Stimulated activated CD4-positive, alpha-beta T cell treated with anti-CD3 and anti-CD28 coated beads, Interleukin-2, amount 100 ng/mL, for 4 hours (primary cell): ENCODE results near the gene WNT7B.

ENCODE experiments used
- DNase-seq: peaks from one replicate; pipeline ENCODE4 v3.0.0-alpha.2; 2020; ENCODE audit warnings: low read depth

Gene WNT7B

DNA sequence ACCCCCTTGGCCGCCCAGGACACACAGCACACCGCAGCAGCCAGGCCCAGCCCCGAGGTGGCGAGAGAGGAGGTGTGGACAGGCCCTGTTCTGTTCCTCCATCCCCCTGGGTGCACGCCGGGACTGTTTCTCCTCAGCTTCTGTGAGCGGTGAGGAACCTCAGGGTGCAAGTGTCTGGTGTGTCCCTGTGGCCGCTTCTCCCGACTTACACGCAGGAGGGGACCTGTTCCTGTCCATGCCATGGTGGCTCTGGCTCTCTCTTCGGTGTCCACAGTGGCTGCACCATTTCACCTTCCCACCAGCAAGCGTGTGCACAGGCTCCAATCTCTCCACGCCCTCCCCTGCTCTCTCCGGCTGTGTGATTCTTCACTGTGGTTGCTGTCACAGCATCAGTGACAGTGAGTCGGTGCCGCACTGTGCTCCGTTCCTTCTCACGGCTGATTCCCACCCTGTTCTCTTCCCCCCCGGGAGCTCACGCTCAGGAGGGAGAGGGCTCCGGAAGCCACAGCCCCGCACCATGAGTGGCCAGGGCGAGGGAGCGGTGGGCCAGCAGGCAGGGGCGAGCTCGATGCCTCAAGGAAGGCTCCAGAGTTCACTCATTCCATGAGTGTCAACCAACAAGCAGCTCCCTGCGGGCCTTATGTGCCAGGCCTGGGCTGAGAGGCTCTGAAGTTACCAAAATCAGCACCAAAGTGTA, 18.6 kb upstream of the WNT7B start:
- DNase-seq = no peak

DNA sequence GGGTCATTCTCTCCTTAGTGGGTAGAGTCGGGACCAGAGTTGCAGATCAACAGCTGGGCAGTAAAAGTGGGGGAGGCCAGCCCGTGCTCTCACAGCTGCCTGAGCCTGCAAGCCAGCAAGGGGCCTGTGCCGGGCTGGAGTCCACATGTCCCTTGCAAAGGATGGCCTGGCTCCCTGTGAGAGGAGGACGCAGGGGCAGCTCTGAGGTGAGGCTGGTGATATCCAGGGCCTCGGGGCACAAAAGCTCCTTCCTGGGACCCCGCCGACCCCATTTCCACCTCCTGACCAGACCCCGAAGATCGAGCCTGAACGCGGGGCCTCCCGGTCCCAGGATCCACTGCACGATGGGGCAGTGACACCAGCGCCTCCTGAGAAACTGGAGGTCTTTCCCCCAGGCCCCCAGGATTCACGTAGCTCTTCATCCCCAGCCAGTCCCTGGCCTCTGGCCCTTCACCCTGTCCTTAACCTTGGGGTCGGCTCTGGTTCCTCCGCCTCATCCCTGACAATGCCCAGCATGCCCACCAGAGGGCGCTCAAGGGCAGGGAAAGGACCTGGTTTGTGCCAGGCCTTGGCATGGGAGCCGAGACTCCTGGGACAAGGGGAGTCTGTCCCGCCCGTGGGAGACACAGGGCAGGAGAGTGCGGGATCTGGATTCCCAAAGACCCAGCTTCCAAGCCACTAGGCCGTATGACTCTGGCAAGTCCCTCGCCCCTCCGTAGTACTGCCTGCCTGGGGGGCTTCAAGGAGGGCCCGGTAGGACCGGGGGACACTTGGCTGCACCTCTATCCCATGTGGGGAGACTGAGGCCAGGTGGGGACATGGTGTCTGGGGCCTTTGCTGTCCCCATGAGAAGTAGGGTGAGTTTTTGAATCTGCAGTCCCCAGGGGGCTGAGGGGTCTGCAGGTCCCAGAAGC, 17.8 kb upstream of the WNT7B start:
- peak; percentile 67 for DNase-seq

DNA sequence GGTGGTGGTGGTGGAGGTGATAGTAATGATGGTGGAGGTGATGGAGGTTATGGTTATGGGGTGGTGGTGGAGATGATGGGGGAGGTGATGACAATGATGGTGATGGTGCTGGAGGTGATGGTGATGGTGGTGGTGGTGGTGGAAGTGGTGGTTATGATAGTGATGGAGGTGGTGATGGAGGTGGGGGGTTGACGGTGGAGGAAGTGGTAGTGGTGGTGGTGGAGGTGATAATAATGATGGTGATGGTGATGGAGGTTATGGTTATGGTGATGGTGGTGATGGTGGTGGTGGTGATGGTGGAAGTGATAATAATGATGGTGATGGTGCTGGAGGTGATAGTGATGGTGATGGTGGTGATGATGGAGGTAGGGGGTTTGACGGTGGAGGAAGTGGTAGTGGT, 16.9 kb upstream of the WNT7B start:
- DNase-seq = no peak

DNA sequence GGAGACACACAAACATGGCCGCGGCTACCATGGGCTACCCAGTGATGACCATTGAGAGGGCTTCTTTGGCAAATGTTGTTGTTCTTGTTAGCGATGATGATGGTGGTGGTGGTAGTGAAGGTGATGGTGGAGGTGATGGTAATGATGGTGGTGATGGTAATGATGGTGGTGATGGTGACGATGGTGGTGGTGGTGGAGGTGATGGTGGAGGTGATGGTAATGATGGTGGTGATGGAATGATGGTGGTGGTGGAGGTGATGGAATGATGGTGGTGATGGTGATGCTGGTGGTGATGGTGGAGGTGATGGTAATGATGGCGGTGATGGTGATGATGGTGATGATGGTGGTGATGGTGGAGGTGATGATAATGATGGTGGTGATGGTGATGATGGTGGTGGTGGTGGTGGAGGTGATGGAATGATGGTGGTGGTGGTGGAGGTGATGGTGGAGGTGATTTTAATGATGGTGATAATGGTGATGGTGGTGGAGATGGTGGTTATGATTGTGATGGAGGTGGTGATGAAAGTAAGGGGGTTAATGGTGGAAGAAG, 16.3 kb upstream of the WNT7B start:
- no peak for DNase-seq

DNA sequence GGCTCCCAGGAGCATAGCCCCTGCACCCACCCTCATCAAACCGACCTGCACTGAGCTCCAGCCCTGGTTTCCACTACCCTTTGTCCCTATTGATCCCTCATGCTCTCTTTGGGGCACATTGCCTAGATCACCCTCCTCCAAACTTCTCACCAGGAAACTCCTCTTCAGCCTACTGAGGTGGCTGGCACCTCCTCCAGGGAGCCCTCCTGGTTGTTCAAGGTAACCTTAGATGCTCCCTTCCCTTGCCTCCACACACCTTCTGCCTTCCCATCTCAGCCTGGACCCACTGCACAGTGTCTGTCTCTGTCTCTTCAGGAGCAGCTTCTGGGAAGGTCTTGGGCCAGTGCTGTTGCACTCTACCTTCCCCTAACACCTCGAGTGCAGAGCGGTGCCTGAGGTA, 15.8 kb upstream of the WNT7B start:
- DNase-seq = no peak

DNA sequence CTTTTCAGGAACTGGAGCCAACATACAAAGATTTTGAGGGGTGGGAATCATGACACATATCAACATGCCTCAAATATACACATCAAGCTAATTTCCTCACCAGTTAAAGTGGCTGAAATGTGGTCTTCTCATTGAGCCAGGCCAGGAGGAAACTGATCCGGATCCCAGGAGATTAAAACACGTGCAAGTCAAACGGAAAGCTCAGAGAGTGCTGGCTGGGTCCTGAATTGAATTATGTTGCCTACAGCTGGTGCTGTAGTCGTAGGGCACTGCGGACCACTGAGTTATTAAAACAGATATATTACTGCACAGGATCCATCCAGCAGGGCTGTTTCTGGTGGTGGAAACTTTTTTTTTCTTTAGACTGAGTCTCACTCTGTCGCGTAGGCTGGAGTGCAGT, 14.1 kb upstream of the WNT7B start:
- DNase-seq = no peak

DNA sequence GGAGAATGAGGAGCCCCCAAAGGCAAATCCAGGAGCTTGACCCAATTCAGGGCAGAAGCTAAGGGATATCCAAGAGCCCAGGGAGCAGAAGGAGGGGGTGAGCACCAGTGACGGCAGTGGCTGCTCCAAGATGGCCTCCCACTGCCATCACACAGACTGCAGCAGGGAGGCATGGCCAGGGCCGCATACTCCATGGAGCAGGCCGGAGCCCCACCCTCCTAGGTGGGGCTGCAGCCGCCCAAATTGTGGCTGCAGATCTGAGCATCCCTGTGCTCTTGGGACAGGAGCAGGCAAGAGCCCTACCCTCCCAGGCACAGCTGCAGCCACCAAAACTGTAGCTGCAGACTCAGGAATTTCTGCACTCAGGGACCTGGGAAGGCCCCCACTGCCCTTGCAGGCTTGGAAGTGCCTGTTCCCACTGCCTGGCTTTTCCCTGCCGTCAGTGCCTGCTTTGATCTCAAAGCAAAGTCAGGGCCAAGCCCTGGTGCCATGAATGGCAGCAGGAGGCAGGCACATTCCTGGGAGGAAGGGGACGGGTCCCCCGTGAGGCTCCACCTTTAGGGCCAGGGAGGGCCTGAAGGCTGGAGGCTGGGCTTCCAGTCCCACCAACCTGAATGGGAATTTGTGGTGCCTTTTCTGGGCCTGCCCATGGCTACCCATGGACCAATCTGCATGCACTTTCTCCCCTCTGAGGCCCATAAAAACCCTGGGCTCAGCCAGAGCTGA, 10.3 kb upstream of the WNT7B start:
- DNase-seq = no peak

DNA sequence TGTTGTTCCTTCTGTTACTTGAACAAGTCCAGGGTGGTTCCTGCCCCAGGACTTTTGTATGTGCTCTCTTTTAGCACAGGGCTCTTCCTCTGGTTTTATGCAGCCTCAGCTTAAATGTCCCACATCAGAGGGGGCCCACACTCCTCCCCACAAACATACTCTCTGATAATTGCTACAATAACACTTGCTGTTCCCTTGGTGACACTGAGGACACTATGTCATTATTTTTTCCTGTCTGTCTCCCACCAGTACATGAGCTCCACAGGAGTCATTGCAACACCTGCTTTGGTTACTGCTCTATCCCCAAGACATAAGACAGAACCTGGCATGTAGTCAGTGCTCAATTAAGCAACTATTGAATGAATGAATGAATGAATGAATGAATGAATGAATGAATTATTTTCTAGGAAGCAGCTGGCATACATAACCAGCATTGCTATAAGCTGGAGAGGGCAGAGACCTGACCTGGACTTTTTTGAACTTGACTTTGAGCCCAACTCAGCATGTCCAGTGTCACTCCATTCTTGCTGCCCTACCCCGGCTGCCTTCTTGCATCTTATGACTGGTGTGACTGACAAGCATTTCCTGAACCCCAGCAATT, 7.5 kb upstream of the WNT7B start:
- no peak for DNase-seq

DNA sequence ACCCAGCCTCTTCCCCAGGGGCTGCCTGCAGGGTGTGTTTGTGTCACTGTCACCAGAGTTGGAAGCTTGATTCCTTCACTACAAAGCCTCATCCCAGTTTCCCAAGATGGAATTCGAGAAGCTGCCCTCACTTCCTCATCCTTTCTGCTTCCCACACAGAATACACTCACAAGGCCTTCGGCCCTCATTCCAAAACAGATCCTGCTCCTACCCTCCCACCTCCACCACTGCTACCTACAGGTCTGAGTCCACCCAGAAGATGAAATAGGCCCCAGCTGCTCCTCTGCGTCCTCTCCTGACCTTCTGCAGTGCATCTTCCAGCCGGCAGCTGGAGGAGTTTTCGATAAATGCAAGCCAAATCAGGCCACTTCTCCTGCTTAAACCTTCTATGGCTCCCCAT, 6.8 kb upstream of the WNT7B start:
- no peak for DNase-seq

DNA sequence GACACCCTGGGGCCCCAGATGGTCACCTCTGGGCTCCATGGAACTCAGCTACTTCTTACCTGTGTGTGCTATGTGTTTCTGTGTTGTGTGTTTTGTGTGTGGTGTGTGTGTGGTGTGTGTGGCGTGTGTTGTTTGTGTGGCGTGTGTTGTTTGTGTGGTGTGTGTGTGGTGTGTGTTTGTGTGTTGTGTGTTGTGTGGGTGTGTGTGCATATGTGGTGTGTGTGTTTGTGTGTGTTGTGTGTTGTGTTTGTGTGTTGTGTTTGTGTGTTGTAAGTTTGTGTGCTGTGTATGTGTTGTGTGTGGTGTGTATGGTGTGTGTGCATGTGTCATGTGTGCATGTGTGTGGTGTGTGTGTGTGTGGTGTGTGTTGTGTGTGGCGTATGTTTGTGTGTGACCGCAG, 3.8 kb upstream of the WNT7B start:
- DNase-seq = no peak

DNA sequence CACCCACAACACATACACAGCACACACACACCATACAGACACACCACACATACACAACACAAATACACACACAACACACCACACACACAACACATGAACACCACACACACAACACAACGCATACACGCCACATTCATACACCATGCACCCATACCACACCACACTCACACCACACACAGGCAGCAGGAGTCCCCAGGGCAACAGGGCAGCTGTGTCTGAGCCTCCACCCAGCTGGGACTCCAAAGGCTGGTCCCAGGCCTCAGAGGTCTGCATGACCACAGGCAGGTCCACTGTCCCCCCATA, 3.3 kb upstream of the WNT7B start:
- DNase-seq = no peak

DNA sequence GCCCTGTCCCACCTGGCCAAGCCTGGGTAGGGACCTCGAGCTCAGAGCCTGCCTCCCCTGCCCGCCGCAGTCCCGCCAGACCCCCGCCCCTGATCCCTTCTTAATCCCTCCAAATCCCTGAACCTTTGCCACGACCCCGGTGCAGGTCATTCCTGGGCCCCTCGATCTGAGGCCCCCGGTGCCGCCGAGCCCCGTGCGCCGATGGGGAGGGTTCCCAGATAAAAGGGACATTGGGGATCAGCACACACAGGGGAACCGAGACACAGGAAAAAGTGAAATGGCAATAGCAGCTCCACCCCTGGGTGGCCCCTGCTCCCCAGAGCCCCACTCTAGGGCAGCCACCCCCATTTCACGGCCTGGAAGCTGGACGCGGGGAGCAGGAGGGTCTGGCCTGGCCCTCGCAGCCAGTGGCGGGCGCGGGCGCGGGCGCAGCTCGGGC, 1.3 kb upstream of the WNT7B start:
- no peak for DNase-seq

DNA sequence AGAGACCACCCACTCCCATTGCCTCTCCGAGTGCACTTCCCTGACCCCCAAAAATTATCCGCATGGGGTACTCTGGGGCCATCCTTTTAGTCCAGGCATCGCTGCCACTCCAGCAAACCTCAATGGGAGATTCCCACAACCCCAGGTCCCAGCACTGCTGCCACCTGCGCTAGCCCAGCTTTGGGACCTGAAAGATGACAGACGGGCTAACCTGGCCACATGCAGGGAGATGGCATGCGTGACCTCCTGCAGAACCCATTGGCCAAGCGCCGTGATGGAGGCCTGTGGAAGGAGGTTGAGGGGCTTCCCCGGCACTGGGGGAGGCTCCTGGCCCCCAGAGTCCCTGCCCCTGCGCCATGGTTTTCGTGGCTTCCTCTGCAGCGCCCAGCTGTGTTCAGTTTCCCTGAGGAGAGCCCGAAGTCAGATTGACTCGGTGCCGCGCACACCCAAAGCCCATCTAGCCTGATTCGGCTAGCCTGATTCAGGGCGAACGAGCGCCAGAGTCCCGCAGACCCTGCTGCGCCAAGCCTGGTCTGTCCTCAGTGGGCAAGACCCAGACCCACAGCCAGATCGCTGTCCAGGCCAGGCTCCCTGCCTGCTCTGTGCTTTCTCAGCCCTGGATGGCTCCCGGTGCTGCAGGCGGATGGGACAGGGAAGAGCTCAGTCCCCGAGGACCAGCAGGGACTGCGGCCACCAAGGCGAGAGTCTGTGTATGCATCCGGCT, 751 bp upstream of the WNT7B start:
- DNase-seq = no peak

DNA sequence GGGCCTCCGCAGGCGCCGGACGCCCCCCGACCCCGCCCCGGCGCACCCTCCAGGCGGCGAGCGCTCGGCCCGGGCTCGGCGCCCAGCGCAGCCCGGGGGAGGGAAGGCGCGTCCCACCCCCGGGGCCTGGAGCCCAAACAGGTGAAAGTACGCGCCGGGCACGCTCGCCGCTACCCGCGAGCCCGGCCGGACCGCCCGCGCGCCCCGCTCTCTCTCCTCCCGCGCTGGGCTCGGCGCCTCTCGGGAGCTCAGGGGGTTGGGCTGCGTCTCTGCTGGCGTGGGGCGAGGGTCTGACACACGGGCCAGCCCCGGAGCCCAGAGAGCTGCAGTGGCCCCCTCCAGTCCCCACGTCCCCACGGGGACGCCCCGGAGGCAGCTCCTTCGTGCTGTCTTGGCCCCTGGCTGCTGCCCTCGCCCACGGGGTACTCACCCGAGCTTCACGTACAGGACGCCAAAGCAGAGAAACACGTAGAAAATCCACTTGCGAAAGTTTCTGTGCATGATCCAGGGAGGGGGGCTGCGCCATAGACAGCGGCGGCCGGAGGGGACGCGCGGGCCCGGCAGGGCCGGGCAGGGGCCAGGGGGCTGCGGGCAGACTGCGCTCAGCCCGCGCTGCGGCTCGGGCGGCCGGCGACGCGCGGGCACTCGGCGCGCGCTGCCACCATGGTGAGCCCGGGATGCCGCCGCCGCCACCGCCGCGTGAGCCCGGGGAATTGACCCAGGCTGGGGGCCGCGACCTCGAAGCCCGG, 534 bp downstream of the WNT7B start:
- DNase-seq = no peak

DNA sequence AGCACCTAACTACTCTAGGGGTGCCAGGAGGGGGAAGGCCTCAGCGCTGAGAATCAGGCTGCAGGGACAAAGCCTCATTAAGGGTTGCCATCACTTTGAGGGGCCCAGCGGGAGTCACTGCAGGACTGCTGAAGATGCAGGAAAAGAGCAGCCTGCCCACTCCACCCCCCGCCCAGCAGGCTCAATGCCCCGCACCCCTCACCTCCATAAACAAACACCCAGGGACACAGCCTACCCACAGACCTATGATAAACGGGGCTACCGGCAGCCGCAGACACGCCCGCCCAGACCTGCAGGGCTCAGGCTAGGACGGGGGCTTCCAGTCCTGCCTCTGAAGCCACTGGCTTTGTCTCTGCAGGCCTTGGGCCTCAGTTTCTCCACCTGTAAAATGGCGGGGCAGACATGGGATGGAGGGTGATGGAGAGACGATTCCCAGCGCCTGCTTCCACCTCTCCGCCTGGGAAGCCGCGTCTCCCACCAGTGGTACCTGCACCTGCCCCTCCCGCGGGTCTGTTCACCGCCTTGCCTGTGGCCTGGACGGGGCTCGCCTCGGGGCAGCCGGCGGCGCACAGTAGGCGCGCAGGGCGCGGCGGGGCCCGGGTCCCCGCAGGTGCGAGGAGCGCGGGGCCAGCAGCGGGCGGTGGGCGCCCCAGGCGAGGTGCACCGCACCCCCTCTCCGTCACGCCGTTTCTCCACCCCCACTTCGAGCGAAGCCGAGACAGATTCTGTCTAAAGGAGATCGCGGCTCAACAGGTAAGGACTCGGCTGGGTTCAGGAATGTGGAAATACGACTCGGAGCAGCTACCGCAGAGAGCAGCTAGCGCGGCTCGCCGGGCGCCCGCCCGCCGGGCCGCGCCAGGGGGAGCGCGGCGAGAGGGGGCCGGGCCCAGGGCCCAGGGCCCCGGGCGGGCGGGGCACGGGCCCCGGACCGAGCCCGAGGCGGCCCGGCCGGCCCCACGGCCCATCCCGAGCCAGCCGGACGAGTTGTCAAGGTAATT, 1.5 kb downstream of the WNT7B start:
- no peak for DNase-seq

DNA sequence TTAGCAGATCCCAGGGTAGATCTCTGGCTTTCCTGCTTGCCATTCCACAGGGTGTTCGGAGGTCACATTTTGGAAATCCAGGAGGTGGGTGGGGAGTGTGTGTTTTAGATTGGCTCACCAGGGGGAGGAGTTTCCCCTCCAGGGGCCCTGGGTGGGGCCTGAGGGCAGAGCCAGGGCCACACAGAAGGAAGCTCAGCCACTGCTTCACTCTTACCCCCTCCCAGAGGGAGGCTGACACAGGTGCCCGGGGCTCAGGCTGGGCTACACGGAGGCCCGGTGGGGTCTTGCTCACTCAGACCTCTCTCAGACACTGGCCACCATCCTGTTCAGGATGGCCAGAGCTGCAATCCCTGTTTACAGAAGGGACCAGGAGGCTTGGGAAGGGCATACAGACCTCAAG, 2.5 kb downstream of the WNT7B start:
- no peak for DNase-seq

DNA sequence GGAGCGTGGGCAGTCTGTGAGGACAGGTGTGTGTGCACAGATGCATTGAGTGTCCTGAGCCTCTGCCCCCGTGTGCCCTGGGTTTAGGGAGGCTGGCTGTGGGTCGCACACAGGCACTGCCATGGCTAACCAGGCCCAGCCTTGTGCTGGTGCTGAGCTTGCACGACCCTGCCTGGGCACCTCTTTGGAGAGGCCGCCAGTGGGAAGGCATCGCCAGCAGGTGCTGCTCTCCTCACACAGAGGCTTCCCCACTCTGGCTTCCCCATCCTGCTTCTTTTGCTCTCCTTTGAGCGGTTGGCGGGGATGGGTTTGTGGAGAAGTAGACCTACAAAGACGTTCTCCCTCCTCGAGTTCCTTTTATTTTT, 4.1 kb downstream of the WNT7B start:
- DNase-seq = no peak

DNA sequence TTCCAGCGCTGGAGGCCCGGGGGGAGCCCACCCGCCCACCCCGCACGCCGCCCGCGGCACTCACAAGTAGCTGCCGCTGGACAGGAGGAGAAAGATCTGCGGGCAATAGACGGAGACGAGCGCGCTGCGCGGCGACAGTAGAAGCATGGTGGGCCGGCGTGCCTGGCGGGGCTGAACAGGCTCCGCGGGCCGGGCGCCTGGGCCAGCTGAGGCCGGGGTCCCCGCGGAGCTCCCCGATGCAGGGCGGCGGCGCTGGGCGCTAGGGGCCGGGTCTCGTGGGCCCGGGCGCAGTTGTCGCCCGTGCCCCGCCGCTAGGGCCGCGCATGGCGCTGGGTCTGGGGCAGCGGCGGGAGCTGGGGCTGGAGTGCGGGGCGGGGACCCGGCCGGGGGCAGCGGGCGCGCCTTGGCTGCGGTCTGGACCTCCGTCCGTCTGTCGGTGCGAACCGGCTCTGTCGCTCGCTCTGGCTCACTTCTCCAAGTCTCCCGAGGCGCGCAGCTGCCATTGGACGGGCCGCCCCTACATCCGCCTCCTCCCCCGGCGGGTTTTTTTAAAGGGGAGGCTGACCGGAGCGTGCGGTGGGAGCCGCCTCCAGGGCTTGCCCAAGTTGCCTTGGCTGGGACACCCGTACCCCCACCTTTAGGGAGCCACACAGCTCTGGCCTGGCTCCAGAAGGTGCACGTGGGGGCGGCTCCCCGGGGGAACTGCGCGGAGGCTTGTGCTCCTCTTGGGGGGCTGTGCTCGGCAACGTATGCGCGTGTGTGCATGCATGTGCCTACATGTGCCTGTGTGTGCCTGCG, 4.7 kb downstream of the WNT7B start:
- no peak for DNase-seq
